ENCODE data around the gene ATP11C.

Gene ATP11C

GRCh38 chrX:139881572-139881971 is 51.3 kb downstream of the ATP11C start:
- no peak for TF ChIP-seq CTCF (IDR thresholded peaks at IDR 0.05; ENCODE audit: low read depth, low read length)
- Histone ChIP-seq H3K4me3 (ENCODE audit: low read depth, low read length) (no peak overlapping the region), H3K36me3 (no peaks in the 10 kb centered on the region), H3K4me1 (no peaks in the 10 kb centered on the region), H3K27me3 (no peaks in the 10 kb centered on the region), H3K9me3 (no peaks in the 10 kb centered on the region)
- no peak for DNase-seq

- Histone ChIP-seq H3K4me1 (no peaks in the 10 kb centered on the region), H3K4me3 (ENCODE audit: low read depth, low read length) (no peak overlapping the region), H3K9me3 (no peaks in the 10 kb centered on the region), H3K36me3 (no peaks in the 10 kb centered on the region), H3K27me3 (no peaks in the 10 kb centered on the region)
- no peak for TF ChIP-seq CTCF (IDR thresholded peaks at IDR 0.05; ENCODE audit: low read depth, low read length)
- peak; percentile 4 for DNase-seq
Measured at GRCh38 chrX:139881130-139881529, 51.7 kb downstream of the ATP11C start.

GRCh38 chrX:139877710-139878414 is 55.0 kb downstream of the ATP11C start:
- H3K9me3 ChIP-seq = no peaks in the 10 kb centered on the region
- no peaks in the 10 kb centered on the region for H3K4me1 ChIP-seq
- no peak for DNase-seq
- TF ChIP-seq CTCF (IDR thresholded peaks at IDR 0.05; ENCODE audit: low read depth, low read length) = no peak
- H3K4me3 ChIP-seq (ENCODE audit: low read depth, low read length) = no peak overlapping the region
- no peaks in the 10 kb centered on the region for H3K27me3 ChIP-seq
- no peaks in the 10 kb centered on the region for H3K36me3 ChIP-seq

GRCh38 chrX:139875841-139876240 is 57.0 kb downstream of the ATP11C start:
- TF ChIP-seq CTCF (IDR thresholded peaks at IDR 0.05; ENCODE audit: low read depth, low read length) = no peak
- Histone ChIP-seq H3K27me3 (no peaks in the 10 kb centered on the region), H3K4me3 (ENCODE audit: low read depth, low read length) (no peak overlapping the region), H3K4me1 (no peaks in the 10 kb centered on the region), H3K9me3 (no peaks in the 10 kb centered on the region), H3K36me3 (no peaks in the 10 kb centered on the region)
- DNase-seq = no peak

GRCh38 chrX:139869796-139870195 is 63.1 kb downstream of the ATP11C start:
- Histone ChIP-seq H3K4me1 (no peaks in the 10 kb centered on the region), H3K36me3 (no peaks in the 10 kb centered on the region), H3K4me3 (ENCODE audit: low read depth, low read length) (no peak overlapping the region), H3K9me3 (no peaks in the 10 kb centered on the region), H3K27me3 (no peaks in the 10 kb centered on the region)
- DNase-seq = no peak
- TF ChIP-seq CTCF (IDR thresholded peaks at IDR 0.05; ENCODE audit: low read depth, low read length) = no peak

- TF ChIP-seq CTCF (IDR thresholded peaks at IDR 0.05; ENCODE audit: low read depth, low read length) = no peak
- H3K4me1 ChIP-seq = no peaks in the 10 kb centered on the region
- no peaks in the 10 kb centered on the region for H3K36me3 ChIP-seq
- H3K27me3 ChIP-seq = no peaks in the 10 kb centered on the region
- DNase-seq = no peak
- H3K9me3 ChIP-seq = no peaks in the 10 kb centered on the region
- no peak overlapping the region for H3K4me3 ChIP-seq (ENCODE audit: low read depth, low read length)
Measured at GRCh38 chrX:139864640-139865039, 68.2 kb downstream of the ATP11C start.
